ENCODE results near the gene DPYD.

DNA sequence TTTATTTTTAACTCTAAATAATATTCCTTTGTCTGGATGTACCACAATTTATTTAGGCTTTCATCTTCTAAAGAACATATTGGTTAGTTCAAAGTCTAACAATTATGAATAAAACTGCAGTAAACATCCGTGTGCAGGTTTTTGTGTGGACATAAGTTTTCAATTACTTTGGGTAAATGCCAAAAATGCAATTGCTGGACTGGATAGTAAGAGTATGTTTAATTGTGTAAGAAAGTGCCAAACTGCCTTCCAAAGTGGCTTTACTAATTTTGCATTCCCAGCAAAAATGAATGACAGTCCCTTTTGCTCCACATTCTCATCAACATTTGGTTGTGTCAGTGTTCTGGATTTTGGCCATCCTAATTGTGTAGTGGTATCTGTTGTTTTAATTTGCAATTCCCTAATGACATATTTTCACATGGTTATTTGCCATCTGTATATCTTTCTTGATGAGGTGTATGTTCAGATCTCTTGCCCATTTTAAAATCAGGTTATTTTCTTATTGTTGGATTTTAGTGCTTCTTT lies 113.8 kb downstream of the DPYD start:
- TF ChIP-seq EP300 (IDR thresholded peaks at IDR 0.05) (no peak), POLR2A (IDR thresholded peaks at IDR 0.05) (no peak)
- TF ChIP-seq, protein P1, sequence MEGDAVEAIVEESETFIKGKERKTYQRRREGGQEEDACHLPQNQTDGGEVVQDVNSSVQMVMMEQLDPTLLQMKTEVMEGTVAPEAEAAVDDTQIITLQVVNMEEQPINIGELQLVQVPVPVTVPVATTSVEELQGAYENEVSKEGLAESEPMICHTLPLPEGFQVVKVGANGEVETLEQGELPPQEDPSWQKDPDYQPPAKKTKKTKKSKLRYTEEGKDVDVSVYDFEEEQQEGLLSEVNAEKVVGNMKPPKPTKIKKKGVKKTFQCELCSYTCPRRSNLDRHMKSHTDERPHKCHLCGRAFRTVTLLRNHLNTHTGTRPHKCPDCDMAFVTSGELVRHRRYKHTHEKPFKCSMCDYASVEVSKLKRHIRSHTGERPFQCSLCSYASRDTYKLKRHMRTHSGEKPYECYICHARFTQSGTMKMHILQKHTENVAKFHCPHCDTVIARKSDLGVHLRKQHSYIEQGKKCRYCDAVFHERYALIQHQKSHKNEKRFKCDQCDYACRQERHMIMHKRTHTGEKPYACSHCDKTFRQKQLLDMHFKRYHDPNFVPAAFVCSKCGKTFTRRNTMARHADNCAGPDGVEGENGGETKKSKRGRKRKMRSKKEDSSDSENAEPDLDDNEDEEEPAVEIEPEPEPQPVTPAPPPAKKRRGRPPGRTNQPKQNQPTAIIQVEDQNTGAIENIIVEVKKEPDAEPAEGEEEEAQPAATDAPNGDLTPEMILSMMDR (IDR thresholded peaks at IDR 0.05), result no peak

All from ovary (tissue), 3 donors.